Measurements from ENCODE around the gene ZFAND3.

GRCh38 chr6:37847704-37848103 is 28.2 kb downstream of the ZFAND3 start:
- TF ChIP-seq CTCF (IDR thresholded peaks at IDR 0.05), result no peak
- TF ChIP-seq POLR2A (IDR thresholded peaks at IDR 0.05), result no peak
- TF ChIP-seq EP300 (IDR thresholded peaks at IDR 0.05), result no peak
- TF ChIP-seq POLR2AphosphoS5 (IDR thresholded peaks at IDR 0.05), result no peak
